ENCODE data around the gene TGFBR3.

GRCh38 chr1:91856996-91857395, 29.0 kb downstream of the TGFBR3 start:
- TF ChIP-seq CTCF (IDR thresholded peaks at IDR 0.05) (no peak), POLR2AphosphoS5 (IDR thresholded peaks at IDR 0.05) (no peak)

All from stomach (tissue), 4 donors.